Kidney tubule cell (primary cell): ENCODE data around the gene SLC12A7.
"Not testable (repeated sequence)": the region's sequence is repeated elsewhere in the genome, so short reads cannot be mapped to it uniquely, and the experiment has no call there.

Experiments used
- DNase-seq: peaks from one replicate; pipeline ENCODE4 v3.0.0-alpha.2; 2018; ENCODE audit warnings: low spot score

The SLC12A7 gene

DNA sequence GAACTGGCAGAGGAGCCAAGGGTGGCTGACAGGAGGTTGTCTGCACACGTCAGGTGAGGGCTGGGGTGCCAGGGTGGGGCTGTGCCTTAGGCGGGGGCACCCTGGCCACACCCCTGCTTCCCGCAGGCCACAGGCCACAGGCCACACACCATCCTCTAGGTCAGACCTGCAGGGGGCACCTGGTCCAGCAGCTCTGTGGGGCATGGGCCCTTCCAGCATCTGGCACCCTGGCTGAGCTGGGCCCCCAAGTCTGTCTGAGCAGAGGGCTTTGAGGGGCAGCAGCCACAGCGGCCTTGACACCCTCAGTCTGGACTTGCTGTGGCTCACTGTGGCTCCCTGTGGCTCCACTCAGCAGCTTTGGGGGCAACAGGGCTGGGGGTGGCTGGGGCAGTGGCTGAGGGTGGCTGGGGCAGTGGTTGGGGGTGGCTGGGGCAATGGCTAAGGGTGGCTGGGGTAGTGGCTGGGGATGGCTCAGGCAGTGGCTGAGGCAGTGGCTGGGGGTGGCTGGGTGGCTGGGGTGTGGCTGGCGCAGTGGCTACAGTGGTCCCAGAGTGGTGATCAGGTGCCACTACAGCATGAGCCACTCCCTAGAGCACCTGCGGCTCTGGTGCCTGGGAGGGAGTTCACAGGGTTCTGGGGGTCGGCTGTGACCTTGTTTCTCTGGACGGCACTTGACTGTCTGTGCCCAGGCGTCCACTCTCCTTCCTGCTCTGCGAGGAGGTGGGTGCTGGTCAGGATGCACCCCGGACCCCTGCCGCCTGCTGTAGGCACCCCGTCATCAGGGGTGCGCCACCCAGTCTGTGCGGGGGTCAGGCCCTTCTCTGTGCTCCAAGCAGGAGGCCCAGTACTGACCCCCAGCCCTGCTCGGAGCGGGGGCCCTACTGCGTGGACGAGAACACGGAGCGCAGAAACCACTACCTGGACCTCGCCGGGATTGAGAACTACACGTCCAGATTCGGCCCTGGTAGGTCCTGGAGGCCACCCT, 76.2 kb downstream of the SLC12A7 start:
- DNase-seq, result no peak

DNA sequence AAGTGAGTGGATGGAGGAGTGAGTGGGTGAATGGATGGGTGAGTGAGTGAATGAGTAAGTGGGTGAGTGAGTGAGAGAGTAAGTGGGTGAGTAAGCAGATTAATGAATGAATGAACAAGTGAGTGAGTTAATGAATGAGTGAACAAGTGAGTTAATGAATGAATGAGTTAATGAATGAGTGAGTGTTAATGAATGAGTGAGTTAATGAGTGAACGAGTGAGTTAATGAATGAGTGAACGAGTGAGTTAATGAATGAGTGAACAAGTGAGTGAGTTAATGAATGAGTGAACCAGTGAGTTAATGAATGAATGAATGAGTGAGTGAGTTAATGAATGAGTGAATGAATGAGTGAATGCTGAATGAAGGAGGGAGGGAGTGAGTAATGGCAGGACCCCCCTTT, 76.9 kb downstream of the SLC12A7 start:
- no peak for DNase-seq

DNA sequence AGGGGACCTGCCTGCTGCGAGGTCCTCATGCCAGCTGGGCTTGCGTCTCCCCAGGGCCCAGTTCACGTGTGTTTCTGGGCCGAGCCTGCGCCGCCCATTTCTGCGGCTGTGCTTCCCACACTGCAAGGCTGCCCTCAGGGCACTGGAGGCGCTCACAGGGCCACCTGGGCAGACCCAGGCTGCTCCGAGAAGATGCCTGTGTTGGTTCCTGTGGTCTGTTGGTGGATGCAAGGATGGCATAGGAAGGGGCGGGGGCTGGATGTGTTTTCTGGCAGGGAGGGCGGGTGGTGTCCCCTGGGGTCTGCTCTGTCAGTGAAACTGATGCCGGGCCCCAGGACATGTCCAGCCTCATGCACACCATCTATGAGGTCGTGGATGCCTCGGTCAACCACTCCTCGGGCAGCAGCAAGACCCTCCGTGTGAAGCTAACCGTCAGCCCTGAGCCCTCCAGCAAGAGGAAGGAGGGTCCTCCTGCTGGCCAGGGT, 77.4 kb downstream of the SLC12A7 start:
- DNase-seq, result no peak

DNA sequence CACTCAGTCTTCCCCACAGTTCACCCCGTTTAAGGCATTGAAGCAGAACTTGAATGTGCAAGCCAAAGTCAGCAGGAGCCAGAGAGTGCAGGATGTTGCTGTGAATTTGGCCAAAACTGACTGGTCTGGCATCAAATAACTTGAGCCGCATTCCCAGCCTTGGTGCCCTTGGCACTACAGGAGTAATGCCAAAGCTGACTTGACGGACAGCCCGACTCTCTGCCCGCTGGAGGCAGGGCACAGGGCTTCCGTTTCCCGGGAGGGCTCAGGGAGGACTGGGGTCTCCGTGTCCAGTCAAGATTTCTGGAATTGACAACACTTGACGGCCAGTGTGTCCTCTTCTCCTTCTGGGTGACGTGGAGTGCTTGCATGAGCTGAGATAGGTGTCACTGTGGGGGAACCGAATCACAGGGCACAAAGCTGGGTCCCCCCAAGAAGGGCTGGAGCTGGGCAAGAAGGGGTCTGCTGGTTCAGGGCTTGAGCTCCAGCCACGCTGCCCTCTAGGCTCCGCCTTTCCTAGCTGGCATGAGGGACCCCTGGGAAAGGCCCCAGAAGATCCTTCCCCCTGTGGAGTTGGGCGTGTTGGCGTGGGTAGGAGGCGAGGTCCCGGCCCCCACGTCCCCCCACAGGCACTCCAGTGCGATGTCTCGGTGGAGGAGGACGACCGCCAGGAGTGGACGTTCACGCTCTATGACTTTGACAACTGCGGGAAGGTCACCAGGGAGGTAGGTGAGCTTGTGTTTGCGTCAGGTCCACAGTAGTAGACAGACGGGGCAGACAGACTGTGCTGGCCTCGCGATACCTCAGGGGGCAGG, 78.0 kb downstream of the SLC12A7 start:
- no peak for DNase-seq

DNA sequence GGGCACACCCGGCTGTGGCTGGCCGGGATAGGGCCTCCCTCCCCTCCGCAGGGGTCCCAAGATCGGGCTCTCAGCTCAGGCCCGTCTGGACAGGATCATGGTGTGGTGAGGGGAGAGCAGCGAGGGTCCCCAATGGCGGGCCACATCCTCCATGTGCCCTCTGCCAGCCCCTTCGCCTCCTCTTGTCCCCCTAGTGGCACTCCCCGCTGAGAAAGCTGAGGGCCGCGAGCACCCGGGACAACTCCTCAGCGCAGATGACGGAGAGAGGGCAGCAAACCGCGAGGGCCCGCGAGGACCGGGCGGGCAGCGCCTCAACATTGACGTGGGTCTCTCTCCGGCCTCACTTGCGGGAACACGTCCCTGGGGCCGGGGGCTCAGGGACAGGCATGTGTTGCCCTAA, 78.7 kb downstream of the SLC12A7 start:
- DNase-seq, result no peak

DNA sequence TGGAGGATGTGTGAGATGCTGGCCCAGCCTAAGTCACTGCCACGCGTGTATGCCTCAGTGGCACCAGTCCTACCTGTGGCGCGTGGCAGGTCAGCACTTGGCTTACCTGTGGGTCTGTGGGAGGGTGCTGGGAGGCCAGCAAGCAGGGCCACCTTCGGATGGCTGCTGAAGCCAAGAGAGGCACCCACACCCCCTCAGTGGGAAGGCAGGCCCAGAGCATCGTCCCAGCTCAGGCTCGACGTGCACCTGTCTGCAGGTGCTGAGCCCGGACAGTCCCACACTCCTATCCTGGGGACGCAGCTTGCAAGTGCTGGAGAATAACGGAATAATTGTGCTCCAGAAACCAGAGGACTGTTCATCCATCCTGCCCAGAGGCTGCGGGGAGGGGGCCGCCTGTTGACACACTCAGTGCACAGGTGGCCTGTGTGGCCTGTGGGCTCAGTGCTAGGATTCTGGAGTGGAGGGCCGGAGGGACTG, 79.3 kb downstream of the SLC12A7 start:
- no peak for DNase-seq

DNA sequence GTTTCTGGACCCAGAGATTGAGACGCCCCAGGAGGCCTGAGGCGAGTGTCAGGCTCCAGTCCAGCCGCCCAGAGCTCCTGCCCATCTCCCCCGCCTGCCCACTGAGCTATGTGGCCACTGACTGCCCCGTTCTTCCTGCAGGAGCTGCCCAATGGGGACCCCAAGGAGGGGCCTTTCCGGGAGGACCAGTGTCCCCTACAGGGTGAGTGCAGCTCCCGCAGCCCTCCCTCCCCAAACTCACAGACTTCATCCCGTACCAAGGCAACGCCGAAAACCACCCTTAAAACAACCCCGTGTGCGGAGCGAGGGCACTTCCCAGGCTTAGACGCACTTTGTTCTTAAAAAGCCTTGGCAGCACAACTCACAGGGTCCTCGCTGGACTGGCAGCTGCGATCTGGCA, 79.9 kb downstream of the SLC12A7 start:
- no peak for DNase-seq

DNA sequence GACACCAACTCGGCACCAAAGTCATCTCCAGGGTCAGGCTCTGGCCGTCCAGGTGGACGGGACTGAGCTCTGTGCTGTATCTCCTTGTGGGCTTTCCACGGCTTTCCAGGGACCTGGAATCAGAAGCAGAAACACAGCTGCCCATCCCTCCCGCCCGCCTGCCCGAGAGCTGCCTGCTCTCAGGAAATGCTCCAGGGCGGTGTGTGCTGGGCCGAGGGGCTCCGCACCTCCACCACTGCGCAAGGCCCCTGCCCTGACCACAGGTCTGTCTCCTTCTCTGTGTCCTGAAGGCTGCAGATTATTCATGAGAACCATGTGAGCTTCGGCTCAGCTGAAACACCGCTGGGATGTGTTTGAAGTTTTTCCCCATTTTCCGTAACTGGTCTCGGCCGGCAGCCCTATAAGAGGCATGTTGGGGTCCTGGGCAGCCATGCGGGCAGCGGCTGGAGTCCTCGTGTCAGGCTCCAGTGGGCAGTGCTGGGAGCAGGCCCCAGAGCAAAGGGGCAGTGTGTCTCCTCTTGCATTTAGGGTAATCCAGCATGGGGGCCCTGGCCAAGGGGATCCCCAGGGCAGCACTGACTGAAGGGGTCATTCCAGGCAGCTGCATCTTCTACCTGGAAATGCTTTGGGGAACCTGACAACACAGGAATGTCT, 80.4 kb downstream of the SLC12A7 start:
- no peak for DNase-seq

DNA sequence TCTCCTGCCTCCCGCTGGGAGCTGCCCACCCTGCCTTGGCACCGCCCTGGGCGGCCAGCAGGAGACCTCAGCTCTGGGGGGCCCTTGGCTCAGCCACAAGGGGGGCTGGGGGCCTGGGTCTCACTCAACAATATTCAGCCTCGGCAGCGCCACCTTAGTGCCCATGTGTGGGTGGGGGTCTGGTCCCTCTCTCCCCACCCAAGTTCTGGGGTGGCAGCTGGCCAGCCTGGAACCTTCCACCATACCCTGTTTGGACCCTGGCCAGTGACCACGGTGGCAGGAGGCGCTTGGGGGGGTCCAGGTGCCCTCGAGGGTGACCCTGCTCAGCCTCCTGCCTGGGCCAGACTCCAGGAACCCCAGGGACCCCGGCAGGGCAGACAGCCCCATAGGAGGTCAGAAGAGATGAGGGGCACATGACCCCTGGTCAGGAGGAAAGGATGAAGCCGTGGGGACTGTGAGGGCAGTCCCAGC, 81.0 kb downstream of the SLC12A7 start:
- no peak for DNase-seq

DNA sequence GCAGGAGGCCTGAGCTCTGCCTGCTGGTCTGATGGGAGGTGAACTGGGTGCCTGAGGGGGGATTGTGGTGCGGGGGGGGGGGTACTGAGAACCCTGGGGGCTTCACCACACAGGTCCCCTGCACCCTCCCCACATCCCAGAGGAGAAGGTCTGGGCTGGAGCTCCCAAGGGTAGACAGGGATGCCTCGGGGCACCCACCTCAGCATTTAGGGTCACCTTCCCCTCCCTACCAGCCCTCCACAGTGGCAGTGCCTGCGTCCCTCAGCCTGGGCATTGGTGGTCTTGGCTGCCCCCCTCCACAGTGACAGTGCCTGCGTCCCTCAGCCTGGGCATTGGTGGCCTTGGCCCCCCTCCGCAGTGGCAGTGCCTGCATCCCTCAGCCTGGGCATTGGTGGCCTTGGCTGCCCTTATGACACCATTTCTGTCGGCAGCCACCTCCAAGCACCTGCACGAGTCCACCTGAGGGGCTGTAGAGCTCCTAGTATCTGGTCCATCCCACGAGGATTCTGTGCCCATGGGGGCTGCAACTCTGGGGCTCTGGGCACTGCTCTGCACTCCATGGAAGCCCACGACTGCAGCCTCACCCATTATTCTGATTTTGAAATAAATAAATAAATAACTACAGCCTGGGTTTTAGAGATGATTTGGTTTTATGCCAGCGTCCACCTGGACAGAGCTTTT, 81.8 kb downstream of the SLC12A7 start:
- DNase-seq, result no peak

DNA sequence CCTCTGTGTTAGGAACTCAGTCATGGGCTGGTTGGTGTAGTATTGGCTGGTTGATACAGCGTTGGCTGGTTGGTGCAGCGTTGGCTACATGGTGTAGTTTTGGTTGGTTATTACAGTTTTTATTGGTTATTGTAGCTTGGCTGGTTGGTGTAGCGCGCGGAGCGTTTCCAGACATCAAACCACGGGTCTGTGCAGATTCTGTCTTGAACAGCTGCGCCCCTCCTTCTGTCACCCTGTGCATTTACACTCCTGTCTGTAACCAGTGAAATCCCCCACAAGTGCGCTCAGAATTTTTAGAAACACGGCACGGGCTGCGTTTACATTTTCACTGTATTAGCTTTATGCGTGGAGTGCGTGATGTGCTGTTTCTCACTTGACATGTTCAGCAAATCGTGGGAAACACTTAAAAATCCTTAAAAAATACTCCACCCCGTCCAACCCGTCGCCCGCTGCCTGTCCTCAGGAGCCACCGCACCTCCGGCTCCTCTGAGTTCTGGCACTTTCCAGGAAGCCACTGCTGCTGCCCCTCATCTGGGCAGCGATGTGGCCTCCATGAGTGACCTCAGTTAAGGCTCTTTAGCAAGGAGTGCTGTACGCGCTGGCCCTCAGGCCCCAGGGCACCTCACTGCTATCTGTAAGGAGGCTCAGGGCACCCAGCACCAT, 82.5 kb downstream of the SLC12A7 start:
- DNase-seq, result no peak

DNA sequence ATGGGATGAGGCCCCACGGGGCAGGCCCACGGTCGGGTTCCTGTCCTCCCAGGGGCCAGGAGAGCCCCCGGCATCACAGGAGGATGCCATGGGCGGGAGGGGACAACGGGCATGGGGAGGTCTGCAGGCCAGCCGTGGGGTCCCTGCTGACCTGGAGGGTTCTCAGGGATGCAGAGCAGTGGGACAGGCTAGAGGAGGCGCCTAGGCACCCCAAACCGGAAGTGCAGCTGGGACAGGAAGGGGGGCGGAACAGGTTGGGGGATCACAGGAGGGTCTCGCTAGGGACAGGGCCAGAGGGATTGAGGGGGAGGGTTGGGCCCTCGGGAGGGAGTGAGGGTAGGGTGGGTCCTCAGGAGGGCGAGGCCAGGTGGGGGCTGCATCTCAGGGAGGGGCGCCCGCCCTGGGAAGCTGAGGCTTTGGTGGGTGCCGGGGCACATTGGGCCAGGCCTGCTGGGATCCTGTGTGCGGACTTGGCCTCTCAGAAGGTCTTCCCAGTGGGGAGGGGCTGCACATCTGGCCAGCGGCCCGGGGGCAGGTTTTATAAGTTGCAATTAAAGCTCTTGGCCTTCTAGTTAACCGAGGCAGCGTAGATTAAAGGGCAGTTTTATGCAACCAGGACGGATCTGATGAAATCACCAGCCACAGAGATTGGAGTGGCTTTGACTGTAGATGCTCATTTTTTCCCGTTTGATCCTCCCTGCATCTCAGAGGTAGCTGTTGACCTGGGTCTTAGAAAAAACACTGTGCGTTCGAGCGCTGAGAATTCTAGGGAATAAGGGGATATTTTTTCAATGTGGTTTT, 83.2 kb downstream of the SLC12A7 start:
- no peak for DNase-seq

DNA sequence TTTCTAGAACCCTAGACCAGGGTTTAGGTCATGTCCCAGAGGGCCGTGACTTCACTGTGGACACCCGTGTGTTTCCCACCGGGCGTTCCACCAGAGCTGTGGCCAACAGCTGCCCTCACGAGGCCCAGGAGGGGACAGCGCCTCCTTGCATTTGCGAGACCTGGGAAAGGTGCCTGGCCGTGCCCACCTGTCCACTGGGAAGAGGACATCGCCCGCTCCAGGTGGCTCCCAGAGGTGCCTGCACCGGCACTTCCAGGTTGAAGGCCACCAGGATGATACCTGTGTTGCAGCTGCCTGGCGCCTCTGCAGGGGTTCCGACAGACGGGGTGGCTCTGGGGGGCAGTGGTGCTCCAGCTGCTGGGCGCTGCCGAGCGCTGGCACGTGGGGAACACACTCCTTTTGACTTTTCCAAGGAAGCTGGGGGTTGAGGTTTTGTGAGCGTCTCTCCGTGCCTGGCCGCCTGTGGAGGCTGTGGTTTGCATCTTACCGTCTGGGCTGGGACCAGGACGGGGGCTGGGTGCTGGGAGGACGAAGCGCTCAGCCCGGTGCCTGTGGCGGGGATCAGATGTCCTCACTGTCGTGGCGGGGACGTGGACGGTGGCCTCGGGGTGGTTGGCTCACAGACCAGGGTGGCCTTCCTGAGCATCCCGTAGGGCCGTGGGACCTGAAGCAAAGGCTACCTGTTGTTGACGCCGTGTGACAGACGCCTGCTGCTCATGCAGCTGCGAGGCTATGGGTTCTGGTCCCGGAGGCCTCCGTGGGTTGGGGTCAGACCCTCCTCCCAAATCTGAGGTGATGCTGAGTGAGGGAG, 84.0 kb downstream of the SLC12A7 start:
- no peak for DNase-seq

DNA sequence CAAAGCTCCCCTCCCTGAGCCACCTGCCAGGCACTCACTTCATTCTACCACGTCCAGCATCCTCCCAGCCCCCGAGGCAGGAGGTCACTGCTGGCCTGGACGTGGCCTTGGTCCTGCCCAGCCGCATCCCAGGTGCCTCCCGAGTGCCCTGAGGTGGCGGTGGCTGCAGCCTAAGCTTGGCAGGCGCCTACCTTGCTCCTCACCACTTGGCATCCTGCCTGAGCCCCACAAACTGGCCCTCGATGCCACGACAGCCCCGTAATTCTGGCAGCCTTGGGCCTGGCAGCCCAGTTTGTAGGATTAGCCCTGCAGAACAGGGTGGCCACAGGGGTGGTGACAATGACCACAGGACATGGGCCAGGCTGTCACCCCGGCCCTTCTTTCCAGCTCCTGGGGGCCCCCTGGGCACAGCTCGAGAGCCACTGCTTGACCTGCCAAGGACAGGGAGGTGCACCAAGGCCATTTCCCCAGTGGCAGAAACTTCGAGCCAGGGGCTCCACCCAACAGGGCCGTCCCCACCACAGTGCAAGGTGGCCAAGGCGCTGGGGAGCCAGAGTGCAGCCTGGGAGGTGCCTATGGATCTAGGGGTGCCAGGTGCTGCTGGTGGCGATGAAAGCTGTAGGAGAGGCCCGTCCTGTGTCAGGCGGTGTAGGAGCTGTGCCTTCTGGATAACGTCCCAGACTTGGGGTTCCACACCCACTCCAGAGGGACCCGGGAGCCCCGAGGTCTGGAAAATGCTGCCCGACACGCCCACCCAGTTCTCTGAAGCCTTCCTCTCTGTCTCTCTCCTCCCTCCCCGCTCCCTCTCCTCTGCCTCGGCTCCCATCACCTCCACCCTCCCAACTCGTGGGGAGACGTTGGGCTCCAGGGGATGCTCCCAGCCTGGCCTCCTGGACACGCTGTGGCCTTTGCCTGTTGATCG, 84.9 kb downstream of the SLC12A7 start:
- DNase-seq, result no peak

DNA sequence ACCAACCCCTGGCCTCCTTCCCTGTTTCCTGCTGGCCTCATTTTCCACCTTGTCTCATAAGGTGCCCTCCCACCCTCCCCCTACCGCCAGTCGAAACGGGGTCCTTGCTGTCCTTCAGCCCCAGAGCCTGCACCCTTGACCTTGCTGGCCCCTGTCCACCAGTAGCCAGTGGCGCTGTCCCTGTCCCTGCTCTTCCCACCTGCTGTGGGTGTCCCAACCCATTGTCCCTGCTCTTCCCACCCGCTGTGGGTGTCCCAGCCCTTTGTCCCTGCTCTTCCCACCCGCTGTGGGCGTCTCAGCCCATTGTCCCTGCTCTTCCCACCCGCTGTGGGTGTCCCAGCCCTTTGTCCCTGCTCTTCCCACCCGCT, 89.9 kb downstream of the SLC12A7 start:
- not testable (repeated sequence) for DNase-seq

DNA sequence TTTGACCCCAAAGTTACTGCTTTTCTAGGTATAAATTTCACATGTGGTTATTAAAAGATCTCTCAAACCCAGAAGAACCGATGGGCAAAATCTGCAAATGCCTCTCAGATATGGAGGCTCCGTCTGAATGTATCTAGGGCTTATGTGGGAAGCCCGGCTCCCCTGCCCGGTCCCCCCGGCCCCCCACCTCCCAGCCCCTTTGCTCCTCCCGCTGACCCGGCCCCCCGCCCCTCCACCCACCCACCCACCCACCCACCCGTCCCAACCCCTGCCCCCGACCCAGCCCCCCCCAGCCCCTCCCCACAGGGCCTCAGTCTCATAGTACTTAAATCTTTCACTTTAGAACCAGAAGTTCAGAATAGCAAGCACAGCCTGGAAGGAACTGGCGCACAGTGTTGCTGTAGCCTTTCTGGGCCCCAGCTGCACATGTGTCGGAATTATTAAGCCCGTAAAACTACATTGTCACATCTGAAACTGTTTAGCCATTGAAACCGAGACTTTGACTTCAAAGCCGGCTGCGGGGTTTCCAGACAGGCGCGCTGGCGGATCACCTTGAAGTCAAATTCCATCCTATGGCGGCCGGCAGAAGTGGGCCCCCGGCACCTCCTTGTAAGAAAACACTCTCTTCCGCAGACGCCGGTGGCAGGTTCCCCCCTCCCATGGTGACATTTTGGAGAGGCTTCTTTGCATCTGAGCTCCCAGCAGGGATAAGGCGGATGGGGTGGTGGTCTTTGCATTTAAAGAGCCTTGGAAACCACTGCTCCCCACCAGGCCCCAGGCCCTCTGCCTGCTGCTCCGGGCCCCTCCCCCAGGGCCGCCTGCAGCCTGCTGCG, 90.5 kb downstream of the SLC12A7 start:
- DNase-seq, result no peak

DNA sequence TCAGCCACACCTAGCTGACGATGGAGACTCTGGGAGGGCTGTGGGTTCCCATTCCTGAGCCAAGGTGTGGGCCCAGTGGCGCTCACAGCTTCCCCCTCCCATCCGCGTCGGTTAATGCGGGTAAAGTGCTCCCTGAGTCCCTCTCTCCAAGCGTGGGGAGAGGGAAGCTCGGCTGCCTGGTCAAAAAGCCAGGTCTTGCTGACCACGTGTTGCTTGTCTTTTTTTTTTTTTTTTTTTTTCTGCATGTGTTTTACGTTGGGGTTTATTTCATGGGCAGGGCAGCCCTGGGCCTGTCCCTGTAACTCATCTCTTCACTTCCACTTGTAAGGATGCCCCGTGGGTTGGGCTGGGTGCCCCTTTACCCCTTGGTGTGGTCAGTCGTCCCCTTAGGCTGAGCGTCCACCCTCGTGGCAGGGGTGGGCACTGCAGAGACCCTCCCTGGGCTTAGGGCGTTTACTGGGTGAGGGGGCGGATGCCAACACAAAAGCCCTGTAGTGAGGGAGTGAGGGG, 91.4 kb downstream of the SLC12A7 start:
- no peak for DNase-seq
